NCI-H128 (cell line): ENCODE data around the gene SELENOM.

ENCODE experiments used
- DNase-seq: peaks from one replicate; lab custom pipeline; 2025; ENCODE audit not compliant: unreplicated experiment; lab: John Stamatoyannopoulos, UW

SELENOM gene

GRCh38 chr22:31107178-31107893 lies at the start of gene SELENOM:
SELENOM (minus strand) TSS chr22:31107568; CDS start chr22:31107505, 63 bp downstream.
- peak; percentile 17 for DNase-seq

- DNase-seq = no peak
Measured at GRCh38 chr22:31155422-31155821, 48.1 kb upstream of the SELENOM start.

GRCh38 chr22:31154975-31155374 lies 47.6 kb upstream of the SELENOM start:
- no peak for DNase-seq

- DNase-seq = no peak
Measured at GRCh38 chr22:31153357-31153756, 46.0 kb upstream of the SELENOM start.

- DNase-seq = no peak
Measured at GRCh38 chr22:31151872-31152271, 44.5 kb upstream of the SELENOM start.

GRCh38 chr22:31150615-31151014 lies 43.2 kb upstream of the SELENOM start:
- no peak for DNase-seq

GRCh38 chr22:31148953-31149627 lies 41.7 kb upstream of the SELENOM start:
- DNase-seq = peak; percentile 14

- DNase-seq = no peak
Measured at GRCh38 chr22:31148488-31148887, 41.1 kb upstream of the SELENOM start.

- no peak for DNase-seq
Measured at GRCh38 chr22:31144223-31144622, 36.9 kb upstream of the SELENOM start.

GRCh38 chr22:31143537-31143936 lies 36.2 kb upstream of the SELENOM start:
- no peak for DNase-seq

- DNase-seq = no peak
Measured at GRCh38 chr22:31143038-31143437, 35.7 kb upstream of the SELENOM start.

- no peak for DNase-seq
Measured at GRCh38 chr22:31142285-31142684, 34.9 kb upstream of the SELENOM start.

- DNase-seq = no peak
Measured at GRCh38 chr22:31141551-31141950, 34.2 kb upstream of the SELENOM start.

GRCh38 chr22:31140746-31141145 lies 33.4 kb upstream of the SELENOM start:
- no peak for DNase-seq

GRCh38 chr22:31139866-31140716 lies 32.7 kb upstream of the SELENOM start, which contains the start of gene PLA2G3:
PLA2G3 (minus strand) TSS chr22:31140508; CDS start chr22:31140354, 154 bp downstream.
- DNase-seq = peak; percentile 76

- DNase-seq = no peak
Measured at GRCh38 chr22:31139066-31139465, 31.7 kb upstream of the SELENOM start.

- no peak for DNase-seq
Measured at GRCh38 chr22:31138126-31138525, 30.8 kb upstream of the SELENOM start.

- no peak for DNase-seq
Measured at GRCh38 chr22:31137721-31138120, 30.4 kb upstream of the SELENOM start.

GRCh38 chr22:31136711-31137110 lies 29.3 kb upstream of the SELENOM start:
- no peak for DNase-seq

GRCh38 chr22:31136155-31136554 lies 28.8 kb upstream of the SELENOM start:
- no peak for DNase-seq

- no peak for DNase-seq
Measured at GRCh38 chr22:31135706-31136105, 28.3 kb upstream of the SELENOM start.

- no peak for DNase-seq
Measured at GRCh38 chr22:31134688-31135087, 27.3 kb upstream of the SELENOM start.
